ENCODE results near the gene MLIP.

GRCh38 chr6:54191461-54191860, 80.2 kb downstream of the MLIP start:
- TF ChIP-seq CTCF (IDR thresholded peaks at IDR 0.05) (no peak), POLR2AphosphoS5 (IDR thresholded peaks at IDR 0.05; ENCODE audit: low read depth, low read length) (no peak)
